Posterior vena cava (tissue), 2 donors: ENCODE results near the gene TFEB. TPM values are rescaled to one million over a fixed set of nuclear protein-coding genes. Genes with fewer than 3 reads are reported as not detected.

ENCODE experiments used
- DNase-seq: peaks from one replicate; pipeline ENCODE4 v3.0.0-alpha.2; 2020; ENCODE audit warnings: low spot score
- intact Hi-C, 2 donors: fragments of 100-400 bp; cut with DNase I; formaldehyde crosslinking; loops; one replicate each; pipeline versions ENCODE4 v1.14.1 to v1.14.2; 2022 to 2023
- long read RNA-seq, 2 donors: library from polyadenylated mRNA; unstranded; transcript quantifications; one replicate each; pipeline ENCODE4 v2.0.0, GENCODE V29; 2020 to 2021
- total RNA-seq, 2 donors: library from RNA; stranded (reverse); fragmentation: NEBNext Ultra II Directional; extraction: Animal tissue kit (Norgen Biotek cat#: 25700); gene quantifications; one replicate each; pipeline ENCODE4 v1.2.1, GENCODE V29; 2021
- donor health status: DM: yes; HTN: yes; CAD: no.
- donor health status: DM: yes; HTN: yes; CAD: no.

The TFEB gene
- total RNA-seq, result 10 to 100 TPM; 15.1 to 20.6 TPM
- long read RNA-seq, donor 1, transcript TFEB-204 (9 exons, 2,331 nt), result major isoform, 5 of 7 reads
- long read RNA-seq, donor 1, partial matches to known transcripts, result 2 of 7 reads
- long read RNA-seq, donor 1, other reads (novel, unspliced or antisense), result 0 of 7 reads
- long read RNA-seq, donor 2, partial matches to known transcripts, result 5 of 10 reads
- long read RNA-seq, donor 2, other reads (novel, unspliced or antisense), result 0 of 10 reads

DNA sequence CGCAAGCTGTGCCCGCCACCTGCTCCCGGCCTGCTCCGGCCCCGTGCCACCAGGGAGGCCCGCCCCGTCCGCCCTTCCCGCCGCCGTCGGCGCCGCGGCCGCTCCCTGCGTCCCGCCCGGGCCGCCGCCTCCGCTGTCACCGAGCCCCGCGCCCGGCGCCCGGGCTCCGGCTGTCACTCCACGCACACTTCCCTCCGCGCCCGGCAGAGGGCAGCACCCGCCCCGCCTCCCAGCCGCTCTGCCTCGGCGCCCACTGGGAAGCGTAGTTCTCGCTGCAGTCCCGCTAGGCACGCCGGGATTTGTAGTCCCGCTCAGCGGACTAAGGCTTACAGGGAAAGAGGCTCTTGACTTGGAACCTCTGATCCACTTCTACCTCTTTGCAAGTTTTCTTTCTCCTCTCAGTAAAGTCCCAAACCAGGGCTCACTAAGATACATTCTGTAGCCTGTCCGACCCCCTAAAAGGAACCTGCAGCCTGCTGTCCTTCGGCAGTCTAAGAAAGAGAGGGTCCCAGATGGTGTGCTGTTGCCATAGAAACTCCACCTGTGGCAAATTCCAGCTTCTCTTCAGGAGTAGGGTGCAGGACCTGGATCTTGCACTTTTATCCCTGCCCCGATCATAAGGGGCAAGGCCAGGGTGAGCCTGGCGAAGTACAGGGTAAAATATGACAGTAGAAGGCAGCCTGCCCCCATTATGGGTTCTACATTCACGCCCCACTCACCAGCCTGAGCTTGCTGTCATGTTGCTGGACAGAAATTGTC, at the start of gene TFEB:
TFEB (minus strand) TSS at position 182 of the 759 bp plus-strand sequence. CDS start 44,395 bp downstream, outside the sequence.
- intact Hi-C loops, result no loop called here

GRCh38 chr6:41784581-41785171, 49.3 kb upstream of the TFEB start:
- DNase-seq, result no peak
- intact Hi-C loops, result loop anchor here (5.0 to 10.0 kb wide), 2 partner anchors 150 to 258 kb away; no protein-coding TSS in a partner anchor

More for the DNA sequence above, at the start of gene TFEB:
- peak; percentile 99 for DNase-seq

DNA sequence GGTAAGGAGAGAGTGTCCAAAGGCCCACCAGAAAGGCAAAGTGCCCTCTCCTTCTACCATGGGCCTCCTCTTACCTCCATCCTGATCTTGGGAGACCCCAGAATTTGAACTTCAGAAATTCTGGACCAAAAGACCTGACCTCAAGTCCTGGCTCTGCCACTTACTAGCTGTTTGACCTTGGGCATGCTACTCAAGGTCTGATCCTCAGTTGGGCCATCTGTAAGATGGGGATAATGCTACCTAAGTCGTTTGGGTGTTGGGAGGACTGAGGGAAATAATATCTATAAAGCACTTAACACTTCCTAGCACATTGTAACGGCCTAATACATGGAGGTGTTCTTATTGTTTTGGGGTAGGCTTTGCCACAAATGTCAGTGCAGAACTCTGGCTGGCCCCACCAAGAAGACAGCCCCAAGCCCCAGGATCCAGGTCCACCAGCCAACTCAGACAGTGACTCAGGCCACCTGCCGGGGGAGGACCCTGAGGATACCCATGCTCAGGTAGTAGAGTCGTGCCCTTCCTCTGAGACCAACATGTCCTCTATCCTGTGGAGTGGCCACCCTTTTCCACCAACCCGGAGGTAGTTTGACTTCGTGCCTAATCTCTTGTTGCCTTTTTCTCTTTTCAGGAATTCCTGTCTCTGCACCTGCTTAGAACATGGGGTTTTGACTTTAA, 47.8 kb upstream of the TFEB start:
- intact Hi-C loops, result loop anchor here (5.0 to 10.0 kb wide), 2 partner anchors 152 to 259 kb away; no protein-coding TSS in a partner anchor
- no peak for DNase-seq

- intact Hi-C loops, result loop anchor here (5.0 to 10.0 kb wide), 2 partner anchors 153 to 261 kb away; no protein-coding TSS in a partner anchor
- no peak for DNase-seq
These were observed 45.9 kb upstream of the TFEB start for GRCh38 chr6:41781366-41781730.

DNA sequence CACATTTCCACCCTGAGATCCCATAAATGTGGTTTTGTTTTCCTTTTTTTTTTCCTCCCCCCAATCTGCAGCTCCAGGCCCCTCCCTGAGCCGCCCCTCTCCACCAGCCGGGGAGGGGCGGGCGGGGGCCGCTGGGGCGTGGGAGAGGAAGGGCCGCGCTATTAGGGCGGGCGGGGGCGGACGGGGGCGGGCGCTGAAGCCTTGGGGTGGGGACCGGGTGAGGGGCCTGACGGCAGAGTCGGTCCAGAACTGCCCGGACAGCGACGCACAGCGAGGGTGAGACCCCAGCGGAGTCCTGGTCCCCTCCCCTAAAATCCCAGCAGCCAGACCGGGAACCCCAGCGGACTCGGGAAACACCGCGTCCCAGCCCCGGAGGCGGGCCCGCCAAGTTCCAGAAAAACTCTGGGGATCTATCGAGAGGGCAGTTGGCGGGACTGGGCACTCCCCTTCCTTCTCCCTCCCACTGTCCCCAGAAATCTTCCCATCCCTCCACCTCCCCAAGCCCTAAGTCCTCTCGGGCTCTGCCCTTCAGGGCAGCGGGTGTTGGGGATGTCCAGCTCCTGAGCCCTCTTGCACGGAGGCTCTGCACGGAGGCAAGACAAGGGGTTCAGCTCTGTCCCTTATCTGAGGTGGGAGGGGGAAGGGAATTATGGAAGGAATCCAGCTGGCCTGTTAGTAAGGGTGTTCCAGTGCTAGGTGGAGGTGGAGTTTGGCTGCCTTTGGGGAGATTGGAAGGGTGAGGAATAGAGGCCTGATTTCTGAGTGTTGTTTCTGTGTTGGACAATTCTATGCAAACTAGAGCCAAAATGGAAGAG, 45.4 kb upstream of the TFEB start, which contains the start of gene PRICKLE4:
PRICKLE4 (plus strand) TSS at position 232 of the 815 bp plus-strand sequence. CDS start 2,692 bp downstream, outside the sequence.
- intact Hi-C loops, result loop anchor here (1.0 to 10.0 kb wide), 3 partner anchors 154 to 264 kb away; no protein-coding TSS in a partner anchor
- peak; percentile 86 for DNase-seq

- intact Hi-C loops, result loop anchor here (1.0 to 10.0 kb wide), 3 partner anchors 155 to 264 kb away; no protein-coding TSS in a partner anchor
- peak; percentile 99 for DNase-seq
These were observed 44.6 kb upstream of the TFEB start, which contains the start of gene FRS3 for GRCh38 chr6:41779788-41780550. TSS of gene FRS3 (minus strand) at chr6:41779900. CDS start at chr6:41776987, 2,913 bp downstream.

DNA sequence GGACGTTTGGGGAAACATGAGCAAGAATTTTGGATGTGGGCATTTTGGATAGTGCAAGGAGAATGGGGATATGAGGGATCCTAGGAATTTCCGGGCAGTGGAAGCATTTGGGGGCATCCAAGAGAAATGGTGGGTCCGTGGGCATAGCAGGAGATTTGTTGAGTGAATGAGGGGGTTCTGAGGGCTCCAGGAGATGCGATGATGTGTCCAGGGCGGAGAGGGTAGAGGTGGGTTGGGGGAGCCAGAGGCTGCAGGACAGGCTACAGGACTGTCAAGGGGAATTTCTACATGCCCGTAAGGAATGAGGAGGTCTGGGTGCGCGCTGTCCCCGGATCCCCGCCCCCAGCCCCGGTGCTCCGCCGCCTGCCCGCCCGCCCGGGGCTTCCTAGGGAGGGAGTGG, 43.9 kb upstream of the TFEB start:
- DNase-seq, result no peak
- intact Hi-C loops, result no loop called here

GRCh38 chr6:41778895-41779294, 43.5 kb upstream of the TFEB start:
- no peak for DNase-seq
- intact Hi-C loops, result no loop called here

- no peak for DNase-seq
- intact Hi-C loops, result no loop called here
These were observed 42.3 kb upstream of the TFEB start for GRCh38 chr6:41777551-41778285.

GRCh38 chr6:41775293-41775882, 40.0 kb upstream of the TFEB start:
- intact Hi-C loops, result no loop called here
- no peak for DNase-seq

DNA sequence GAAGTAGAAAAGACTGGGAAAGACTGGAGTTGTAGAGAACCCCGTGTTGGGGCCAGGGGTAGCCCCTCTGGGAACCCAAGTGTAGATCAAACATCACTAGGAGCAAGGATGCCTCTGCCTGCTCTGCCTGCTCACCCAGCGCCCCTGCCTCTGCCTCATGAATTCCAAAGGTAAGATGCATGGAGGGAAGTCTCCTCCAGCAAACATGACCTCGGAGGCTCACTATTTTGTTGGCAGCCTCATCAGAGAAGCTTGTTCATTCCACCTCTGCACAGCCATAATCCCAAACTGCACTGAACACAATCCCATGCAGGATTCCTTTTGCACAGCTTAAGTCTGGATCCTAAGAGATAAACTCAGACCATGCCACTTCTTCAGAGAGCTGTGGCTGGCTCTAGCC, 39.4 kb upstream of the TFEB start:
- DNase-seq, result no peak
- intact Hi-C loops, result no loop called here

DNA sequence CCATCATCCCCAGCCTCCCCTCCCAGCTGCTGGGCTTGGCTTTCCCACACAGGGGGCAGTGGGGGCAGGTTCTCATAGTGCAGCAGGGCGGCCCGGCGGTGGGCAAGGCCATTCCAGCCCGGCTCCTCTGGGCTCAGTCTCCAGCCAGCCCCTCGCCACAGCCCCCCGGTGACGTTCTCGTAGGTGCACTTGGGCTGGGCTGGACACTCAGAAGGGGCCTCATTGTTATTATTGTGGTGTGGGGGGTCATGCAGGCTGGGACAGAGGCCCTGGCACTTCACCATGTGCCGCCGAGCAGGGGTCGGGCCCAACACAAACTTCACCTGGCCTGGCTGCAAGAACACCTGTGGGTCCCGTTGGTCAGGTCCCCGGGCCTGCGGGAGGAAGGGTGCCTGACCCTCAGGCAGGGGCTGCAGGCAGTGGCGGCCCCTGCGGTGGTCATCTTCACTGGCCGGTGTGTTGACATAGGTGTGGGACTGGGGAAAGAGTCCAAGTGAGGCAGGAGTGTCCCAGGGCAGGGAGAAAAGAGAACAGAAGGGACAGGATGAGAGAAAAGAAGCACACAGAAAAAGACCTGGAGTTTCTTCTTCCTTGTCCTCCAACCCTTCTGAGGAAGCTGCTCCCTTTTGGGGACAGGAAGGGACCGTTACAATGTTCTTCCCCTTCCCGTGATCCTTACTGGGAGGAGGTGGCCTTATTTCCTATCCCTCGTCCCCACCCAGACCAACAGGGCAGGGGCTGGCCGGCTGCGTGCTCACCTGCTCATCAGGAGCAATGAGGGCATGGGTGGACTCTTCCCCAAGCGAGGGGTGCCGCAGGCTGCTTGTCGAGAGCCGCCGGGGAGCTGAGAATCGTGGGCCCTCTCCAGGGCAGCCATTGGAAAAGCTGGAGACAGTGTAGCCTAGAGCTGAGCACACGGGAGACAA, 35.9 kb upstream of the TFEB start:
- intact Hi-C loops, result no loop called here

GRCh38 chr6:41770381-41771057, 35.1 kb upstream of the TFEB start:
- intact Hi-C loops, result no loop called here
- DNase-seq, result peak; percentile 62

More for the DNA sequence above, 35.9 kb upstream of the TFEB start:
- DNase-seq, result peak; percentile 76

DNA sequence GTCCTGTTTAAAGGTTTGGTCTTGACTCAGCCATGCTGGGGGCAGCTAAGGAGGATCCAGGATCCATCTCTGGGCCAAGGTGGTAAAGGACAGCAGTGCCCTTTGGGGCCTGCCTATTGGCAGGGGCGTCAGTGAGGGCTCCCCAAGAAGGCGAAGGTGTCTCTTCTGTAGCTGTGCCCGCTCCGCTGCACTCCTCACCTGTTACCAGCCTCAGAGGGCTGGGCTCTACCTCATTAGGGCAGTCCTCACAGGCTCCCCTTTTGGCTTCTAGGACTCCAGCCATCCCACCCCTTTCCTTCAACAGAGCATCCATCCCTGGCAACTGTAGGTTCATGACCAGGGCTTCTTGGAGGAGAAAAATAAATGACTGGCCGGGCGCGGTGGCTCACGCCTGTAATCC, 34.0 kb upstream of the TFEB start:
- peak; percentile 41 for DNase-seq
- intact Hi-C loops, result no loop called here
